HUES64 (cell line): ENCODE measurements around the gene CCDC170.

Experiments
- H3K27ac ChIP-seq: 2 replicates; pipeline ENCODE4 v1.7.0; 2013; ENCODE audit warnings: low read depth, low read length, inconsistent platforms
- H3K27me3 ChIP-seq: 2 replicates; pipeline ENCODE4 v1.6.1; 2013; ENCODE audit warnings: mild to moderate bottlenecking, low read length; ENCODE audit not compliant: insufficient read depth
- H3K36me3 ChIP-seq: 2 replicates; pipeline ENCODE4 v1.6.1; 2013; ENCODE audit warnings: mild to moderate bottlenecking, low read length; ENCODE audit not compliant: insufficient read depth
- H3K4me1 ChIP-seq: 2 replicates; pipeline ENCODE4 v1.6.1; 2013; ENCODE audit warnings: mild to moderate bottlenecking, low read length, moderate library complexity; ENCODE audit not compliant: insufficient read depth
- H3K4me3 ChIP-seq: 2 replicates; pipeline ENCODE4 v1.5.1; 2013; ENCODE audit warnings: mild to moderate bottlenecking, low read length, moderate library complexity
- H3K9ac ChIP-seq: 2 replicates; pipeline ENCODE4 v1.6.1; 2013; ENCODE audit warnings: mild to moderate bottlenecking, low read depth, low read length
- H3K9me3 ChIP-seq: 2 replicates; pipeline ENCODE4 v1.6.1; 2013; ENCODE audit warnings: low read depth, low read length; ENCODE audit not compliant: insufficient read depth
- WGBS: fragments of 150-250, 120-280 bp; methylation state at CpG from one replicate; pipeline ENCODE4 v1.1.7; 2013; ENCODE audit warnings: missing lambda C conversion rate; 5-methylcytosine and 5-hydroxymethylcytosine counted together

The CCDC170 gene

DNA sequence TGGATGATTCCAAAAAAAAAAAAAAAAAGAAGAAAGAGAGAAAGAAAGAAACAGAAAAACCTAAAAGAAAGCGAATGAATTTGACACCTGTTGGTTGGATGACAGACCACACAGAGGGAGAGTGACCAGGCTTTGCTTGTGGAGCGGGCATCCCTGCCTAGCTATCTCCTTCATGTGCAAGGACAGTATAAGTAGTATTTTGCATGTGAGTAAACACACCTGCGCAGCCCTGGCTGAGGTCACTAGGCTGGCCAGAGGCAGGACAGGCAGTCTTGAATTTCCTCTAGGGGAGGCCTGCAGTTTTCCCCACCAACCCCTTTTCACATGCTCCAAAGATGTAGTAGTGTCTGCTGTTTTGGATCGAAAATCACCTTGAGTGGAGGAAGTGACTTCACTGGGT is 126.4 kb downstream of the CCDC170 start:
- Histone ChIP-seq H3K9ac (no peak overlapping the region), H3K4me3 (no peak overlapping the region)

DNA sequence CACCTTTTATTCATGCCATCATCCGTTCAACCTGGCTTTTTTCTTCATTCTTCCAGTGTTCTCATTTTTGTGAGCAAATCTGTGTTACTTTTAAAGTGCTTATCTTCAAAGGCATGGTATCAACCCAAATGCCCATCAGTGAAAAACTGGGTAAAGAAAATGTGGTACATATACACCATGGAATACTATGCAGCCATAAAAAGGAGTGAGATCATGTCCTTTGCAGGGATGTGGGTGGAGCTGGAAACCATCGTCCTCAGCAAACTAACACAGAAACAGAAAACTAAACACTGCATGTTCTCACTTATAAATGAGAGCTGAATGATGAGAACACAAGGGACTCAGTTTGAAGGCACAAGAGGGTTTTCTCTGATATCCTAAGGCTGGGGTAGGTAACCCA is 130.3 kb downstream of the CCDC170 start:
- H3K27me3 ChIP-seq, result no peaks in the 10 kb centered on the region
- H3K27ac ChIP-seq, result no peak overlapping the region
- WGBS, result 87% methylated on average over 1 of the region's 2 CpGs
- no peak overlapping the region for H3K9ac ChIP-seq
- H3K9me3 ChIP-seq, result no peaks in the 10 kb centered on the region
- no peak overlapping the region for H3K4me3 ChIP-seq
- no peaks in the 10 kb centered on the region for H3K36me3 ChIP-seq
- peaks cover 26% of the 10 kb centered on the region for H3K4me1 ChIP-seq

More for the DNA sequence above, 126.4 kb downstream of the CCDC170 start:
- peak overlapping the region; percentile 18; the same call in 1 of the 2 replicates for H3K27ac ChIP-seq
- no peaks in the 10 kb centered on the region for H3K36me3 ChIP-seq
- 77% methylated on average over 4 of the region's 4 CpGs for WGBS
- no peaks in the 10 kb centered on the region for H3K27me3 ChIP-seq
- H3K9me3 ChIP-seq, result no peaks in the 10 kb centered on the region
- H3K4me1 ChIP-seq, result peaks cover 24% of the 10 kb centered on the region

DNA sequence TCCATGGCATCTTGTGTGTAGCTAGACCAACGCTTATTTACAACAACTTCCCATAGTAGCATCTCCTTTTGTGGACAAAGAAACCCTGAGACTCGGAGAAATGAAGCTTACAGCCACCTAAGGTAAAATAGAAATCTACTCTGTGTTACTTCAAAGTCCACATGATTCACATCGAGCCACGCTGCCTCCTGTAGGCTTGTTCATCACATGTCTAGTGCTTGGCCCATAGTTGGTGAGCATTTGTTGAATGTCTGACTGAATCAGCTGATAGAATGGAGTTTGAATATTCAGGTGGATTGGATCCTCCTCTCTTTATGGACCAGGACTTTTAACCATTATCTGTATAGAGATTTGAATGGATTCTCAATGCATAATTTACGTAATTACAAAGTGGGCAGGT is 130.7 kb downstream of the CCDC170 start:
- no peak overlapping the region for H3K4me3 ChIP-seq
- no peak overlapping the region for H3K27ac ChIP-seq
- H3K36me3 ChIP-seq, result no peaks in the 10 kb centered on the region
- H3K9ac ChIP-seq, result no peak overlapping the region
- no peaks in the 10 kb centered on the region for H3K9me3 ChIP-seq
- H3K4me1 ChIP-seq, result peaks cover 29% of the 10 kb centered on the region
- WGBS, result 92% methylated on average over 4 of the region's 5 CpGs
- H3K27me3 ChIP-seq, result no peaks in the 10 kb centered on the region

DNA sequence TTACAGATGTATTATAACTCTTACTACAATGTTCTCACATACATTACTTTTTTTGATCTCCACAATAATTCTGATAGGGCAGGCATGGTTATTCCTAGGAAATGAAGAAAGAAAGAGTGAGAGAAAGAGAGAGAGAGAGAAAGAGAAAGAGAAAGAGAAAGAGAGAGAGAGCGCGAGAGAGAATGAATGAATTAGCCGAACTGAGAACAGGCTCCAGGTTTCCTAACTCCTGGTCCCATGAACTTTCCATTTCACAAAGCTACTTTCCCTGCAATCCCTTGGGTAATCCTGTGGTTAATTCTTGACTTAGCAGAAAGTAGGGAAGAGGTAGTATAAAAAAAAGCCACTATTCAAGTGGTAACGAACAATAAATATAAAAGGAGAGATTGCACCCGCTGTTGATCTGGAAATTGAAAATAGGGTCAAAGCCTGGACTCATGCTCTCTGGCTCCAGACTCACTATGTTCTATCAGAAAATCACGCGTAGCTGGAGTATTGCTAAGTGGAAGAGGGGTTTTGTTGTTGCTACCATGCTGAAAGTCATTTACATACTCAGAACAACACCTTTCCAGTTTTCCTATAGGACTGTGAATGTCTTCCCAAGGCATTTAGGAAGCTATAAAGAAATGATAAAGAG is 131.2 kb downstream of the CCDC170 start:
- no peaks in the 10 kb centered on the region for H3K36me3 ChIP-seq
- H3K9ac ChIP-seq, result no peak overlapping the region
- no peaks in the 10 kb centered on the region for H3K9me3 ChIP-seq
- H3K27ac ChIP-seq, result no peak overlapping the region
- WGBS, result 89% methylated on average over 6 of the region's 7 CpGs
- no peak overlapping the region for H3K4me3 ChIP-seq
- H3K4me1 ChIP-seq, result peaks cover 29% of the 10 kb centered on the region
- no peaks in the 10 kb centered on the region for H3K27me3 ChIP-seq

DNA sequence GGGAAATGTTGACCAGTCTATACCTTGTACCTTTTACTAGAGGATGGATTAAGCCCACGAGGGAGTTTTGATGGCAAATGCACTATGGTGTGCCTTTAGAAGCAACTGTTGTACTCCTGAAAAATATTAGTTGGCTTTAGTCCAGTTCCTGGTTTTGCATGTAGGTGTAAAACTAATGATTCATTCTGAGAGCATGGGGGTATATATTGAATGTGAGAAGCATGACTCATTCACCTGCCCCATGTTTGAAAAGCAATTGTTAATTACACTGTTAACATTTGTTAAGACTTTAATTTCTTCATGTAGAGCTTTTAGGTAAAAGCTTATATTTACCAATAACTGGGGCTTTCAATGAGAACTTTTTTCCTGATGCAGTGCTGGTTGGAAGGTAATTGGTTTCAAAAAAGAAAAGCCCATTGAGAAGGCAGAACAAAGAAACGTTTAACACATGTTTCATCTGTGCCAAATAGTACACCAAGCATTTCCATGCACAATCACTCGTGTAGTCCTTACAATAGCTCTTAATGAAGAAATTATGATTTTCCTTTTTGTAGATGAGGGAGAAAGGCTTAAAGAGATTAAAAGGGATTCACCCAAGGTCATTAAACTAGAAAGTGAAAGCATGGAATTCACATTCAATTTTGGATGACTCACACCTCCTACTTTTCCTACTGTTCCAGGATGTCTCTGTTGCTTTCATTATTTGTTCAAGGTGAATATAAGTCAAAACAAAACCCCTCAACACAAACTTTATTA is 134.1 kb downstream of the CCDC170 start:
- WGBS, result 60% methylated on average over 2 of the region's 3 CpGs

DNA sequence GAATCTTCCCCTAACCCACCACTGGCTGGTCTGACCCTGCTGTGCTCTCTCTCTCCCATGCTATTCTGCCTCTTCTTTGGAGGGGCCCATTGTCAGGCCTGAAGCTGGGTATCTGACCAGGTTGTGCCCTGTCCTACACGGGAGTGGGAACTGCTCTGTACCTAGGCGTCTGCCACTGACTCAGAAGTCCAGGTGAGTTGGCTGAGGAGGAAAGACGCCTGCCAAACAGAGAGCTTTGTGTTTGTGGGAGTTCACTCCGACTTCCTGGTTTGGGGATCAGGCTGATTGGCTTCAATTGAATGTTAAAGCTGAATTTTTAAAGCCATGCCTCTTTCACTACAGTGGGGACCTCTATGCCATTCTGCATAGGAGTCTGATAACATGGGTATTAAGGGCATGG is 136.0 kb downstream of the CCDC170 start:
- Histone ChIP-seq H3K27me3 (no peaks in the 10 kb centered on the region), H3K9me3 (no peaks in the 10 kb centered on the region), H3K27ac (no peak overlapping the region), H3K4me3 (no peak overlapping the region), H3K9ac (no peak overlapping the region), H3K4me1 (peaks cover 25% of the 10 kb centered on the region), H3K36me3 (no peaks in the 10 kb centered on the region)
- WGBS, result 87% methylated on average over 4 of the region's 4 CpGs

More for the DNA sequence above, 134.1 kb downstream of the CCDC170 start:
- no peaks in the 10 kb centered on the region for H3K9me3 ChIP-seq
- no peak overlapping the region for H3K27ac ChIP-seq
- H3K9ac ChIP-seq, result no peak overlapping the region
- H3K27me3 ChIP-seq, result no peaks in the 10 kb centered on the region
- no peaks in the 10 kb centered on the region for H3K36me3 ChIP-seq
- H3K4me1 ChIP-seq, result peaks cover 25% of the 10 kb centered on the region
- H3K4me3 ChIP-seq, result no peak overlapping the region

DNA sequence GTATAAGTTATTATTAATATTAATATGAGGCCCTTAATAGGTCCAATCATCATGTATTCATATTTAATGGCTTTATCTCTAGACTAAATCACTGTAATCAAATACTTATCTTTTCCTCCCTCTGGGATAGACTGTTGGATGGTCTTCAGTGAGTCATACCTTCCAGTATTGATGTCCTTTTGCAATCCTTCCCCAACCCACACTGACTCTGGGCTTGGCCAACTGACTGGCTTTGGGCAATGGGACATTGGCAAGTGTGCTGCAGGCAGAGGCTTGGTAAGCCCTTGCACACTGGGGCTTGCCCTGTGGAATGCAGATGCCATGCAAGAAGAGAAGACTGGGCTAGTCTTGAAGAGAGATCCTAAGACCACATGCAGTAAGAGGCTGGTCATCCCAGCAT is 136.6 kb downstream of the CCDC170 start:
- Histone ChIP-seq H3K4me1 (peaks cover 25% of the 10 kb centered on the region), H3K27me3 (no peaks in the 10 kb centered on the region), H3K27ac (no peak overlapping the region), H3K4me3 (no peak overlapping the region), H3K36me3 (no peaks in the 10 kb centered on the region), H3K9ac (no peak overlapping the region), H3K9me3 (no peaks in the 10 kb centered on the region)

DNA sequence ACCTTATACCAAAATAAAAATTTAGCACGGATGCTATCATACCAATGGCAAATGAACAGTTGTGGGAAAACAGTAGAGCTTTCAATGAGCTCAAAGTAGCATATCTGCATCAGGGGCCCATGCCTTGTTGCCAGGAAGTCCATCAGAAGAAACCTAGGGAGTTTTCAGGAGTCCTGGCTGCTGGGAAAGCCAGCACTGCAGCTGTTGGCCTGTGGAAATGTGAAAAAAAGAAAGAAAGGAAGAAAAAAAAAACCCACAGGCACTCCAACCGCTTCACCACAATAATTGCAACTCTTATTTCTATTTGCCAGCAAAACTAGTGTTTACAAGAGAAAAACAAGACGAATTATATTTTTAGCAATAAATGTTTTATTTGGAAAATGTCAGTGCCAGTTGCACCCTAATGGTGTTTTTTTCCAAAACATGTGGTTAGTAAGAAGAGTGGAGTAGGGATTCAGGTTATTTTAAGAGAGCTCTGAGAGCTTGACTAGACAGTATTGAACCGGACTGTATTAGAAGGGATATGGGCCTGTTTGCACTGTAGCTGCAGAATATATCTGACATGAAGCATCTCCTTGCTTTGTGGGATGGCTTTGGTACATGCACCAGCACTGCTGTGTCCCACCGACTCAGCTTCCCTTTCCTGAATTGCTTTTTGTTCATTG is 137.3 kb downstream of the CCDC170 start:
- Histone ChIP-seq H3K27ac (no peak overlapping the region), H3K4me1 (peaks cover 25% of the 10 kb centered on the region), H3K27me3 (no peaks in the 10 kb centered on the region), H3K9ac (no peak overlapping the region), H3K9me3 (no peaks in the 10 kb centered on the region), H3K4me3 (no peak overlapping the region), H3K36me3 (no peaks in the 10 kb centered on the region)
- 94% methylated on average over 4 of the region's 5 CpGs for WGBS

DNA sequence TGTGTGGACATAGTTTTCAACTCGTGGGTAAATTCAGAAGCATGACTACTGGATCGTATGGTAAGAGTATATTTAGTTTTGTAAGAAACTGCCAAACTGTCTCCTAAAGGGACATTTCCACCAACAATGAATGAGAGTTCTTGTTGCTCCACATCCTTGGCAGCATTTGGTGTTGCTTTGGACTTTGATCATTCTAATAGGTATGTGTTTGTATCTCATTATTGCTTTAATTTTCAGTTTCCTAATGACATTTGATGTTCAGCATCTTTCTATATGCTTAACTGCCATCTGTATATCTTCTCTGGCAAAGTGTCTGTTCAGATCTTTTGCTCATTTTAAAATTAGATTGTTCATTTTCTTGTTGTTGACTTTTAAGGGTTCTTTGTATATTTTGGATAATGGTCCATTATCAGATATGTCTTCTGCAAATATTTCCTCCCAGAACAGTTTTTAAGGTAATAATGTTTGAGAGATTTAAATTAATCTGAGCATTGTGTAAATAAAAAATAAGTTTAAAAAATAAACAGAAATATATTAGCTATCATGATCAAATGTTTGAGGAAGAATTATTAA is 138.7 kb downstream of the CCDC170 start:
- 97% methylated on average over 2 of the region's 2 CpGs for WGBS

DNA sequence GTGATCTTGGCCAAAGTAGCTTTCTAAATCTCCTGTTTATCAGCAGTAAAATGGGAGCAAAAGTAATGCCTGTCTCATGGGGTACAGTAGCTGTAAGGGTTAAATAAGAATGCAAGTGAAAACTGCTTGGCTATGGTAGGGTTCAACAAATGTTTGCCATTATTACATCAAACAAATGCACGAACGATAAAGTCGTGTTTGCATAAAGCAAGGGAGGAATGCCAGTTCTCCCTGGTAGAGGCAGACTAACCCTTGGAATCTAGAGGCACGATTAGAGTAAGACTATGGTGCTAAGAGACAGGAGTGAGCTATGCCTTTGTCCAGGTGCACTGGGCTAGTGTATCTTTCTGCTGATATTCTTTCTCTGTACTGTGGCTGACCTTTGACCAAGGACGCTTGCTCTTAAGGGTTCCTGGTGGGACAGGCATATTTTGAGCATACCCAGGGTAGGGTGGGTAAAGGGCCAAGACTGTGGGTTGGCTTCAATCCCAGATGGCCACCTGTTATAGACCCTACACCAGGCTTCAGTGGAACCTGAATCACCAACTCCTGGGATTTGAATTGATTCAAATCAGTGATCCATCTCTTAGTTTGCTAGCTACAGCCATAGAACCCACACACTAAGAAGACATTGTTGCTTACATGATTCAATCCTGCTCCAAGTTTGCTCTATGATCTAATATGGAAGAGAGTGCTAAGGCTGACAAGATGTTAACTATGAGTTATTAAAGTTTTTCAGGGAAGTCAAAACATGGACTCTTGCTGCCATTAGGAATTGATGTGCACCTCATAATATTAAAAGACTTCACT is 139.9 kb downstream of the CCDC170 start:
- Histone ChIP-seq H3K9ac (no peak overlapping the region), H3K36me3 (no peaks in the 10 kb centered on the region), H3K4me3 (no peak overlapping the region), H3K9me3 (no peaks in the 10 kb centered on the region), H3K4me1 (peaks cover 13% of the 10 kb centered on the region), H3K27ac (no peak overlapping the region), H3K27me3 (no peaks in the 10 kb centered on the region)
- 90% methylated on average over 5 of the region's 5 CpGs for WGBS

More for the DNA sequence above, 138.7 kb downstream of the CCDC170 start:
- Histone ChIP-seq H3K4me3 (no peak overlapping the region), H3K9ac (no peak overlapping the region), H3K4me1 (peaks cover 23% of the 10 kb centered on the region), H3K36me3 (no peaks in the 10 kb centered on the region), H3K27me3 (no peaks in the 10 kb centered on the region), H3K27ac (no peak overlapping the region), H3K9me3 (no peaks in the 10 kb centered on the region)
